Fibroblast of lung (primary cell): Measurements from ENCODE around the gene ZNF644. TPM values are rescaled to one million over a fixed set of nuclear protein-coding genes. Genes with fewer than 3 reads are reported as not detected.

Experiments used
- DNase-seq, 2 donors: peaks; one replicate each; pipeline versions ENCODE4 v3.0.0 to v3.0.0-alpha.2; 2010; ENCODE audit warnings: low read depth in 2 of 2
- H2AFZ ChIP-seq: 2 replicates; pipeline ENCODE4 v1.5.1; 2012; ENCODE audit warnings: low read length, control low read depth, inconsistent platforms
- H3K27ac ChIP-seq: 2 replicates; pipeline ENCODE4 v1.5.1; 2011; ENCODE audit warnings: low read length, control low read depth; ENCODE audit not compliant: insufficient read depth
- H3K27me3 ChIP-seq: 2 replicates; pipeline ENCODE4 v1.5.1; 2011; ENCODE audit warnings: mild to moderate bottlenecking, low read length; ENCODE audit not compliant: control insufficient read depth, insufficient read depth
- H3K36me3 ChIP-seq: 2 replicates; pipeline ENCODE4 v1.5.1; 2011; ENCODE audit warnings: low read length; ENCODE audit not compliant: control insufficient read depth, insufficient read depth
- H3K4me1 ChIP-seq: 2 replicates; pipeline ENCODE4 v1.5.1; 2011; ENCODE audit warnings: low read length; ENCODE audit not compliant: control insufficient read depth, insufficient read depth; ENCODE audit errors: extremely low read depth
- H3K4me2 ChIP-seq: 2 replicates; pipeline ENCODE4 v1.5.1; 2011; ENCODE audit warnings: low read length, control low read depth; ENCODE audit not compliant: insufficient read depth; ENCODE audit errors: extremely low read depth
- H3K4me3 ChIP-seq, 4 experiments: fragments of 200-600 bp in 1 of 4; sonication (generic) in 1 of 4; replicated peaks in 1 of 4; 2 replicates each; pipeline ENCODE4 v1.5.1; 2011 to 2016; ENCODE audit warnings: low read length in 4 of 4, low read depth in 3 of 4, mild to moderate bottlenecking in 3 of 4, control low read depth in 2 of 4, inconsistent platforms in 1 of 4, mixed read lengths in 1 of 4; ENCODE audit not compliant: insufficient read depth in 1 of 4; ENCODE audit errors: control extremely low read depth in 1 of 4
- H3K79me2 ChIP-seq: 2 replicates; pipeline ENCODE4 v1.5.1; 2012; ENCODE audit warnings: mild to moderate bottlenecking, low read length, inconsistent platforms; ENCODE audit not compliant: control insufficient read depth, insufficient read depth
- H3K9ac ChIP-seq: 2 replicates; pipeline ENCODE4 v1.5.1; 2011; ENCODE audit warnings: mild to moderate bottlenecking, low read length, control low read depth; ENCODE audit not compliant: insufficient read depth
- H3K9me3 ChIP-seq: 2 replicates; pipeline ENCODE4 v1.5.1; 2012; ENCODE audit warnings: low read depth, low read length; ENCODE audit not compliant: control insufficient read depth, insufficient read depth
- H4K20me1 ChIP-seq: 2 replicates; pipeline ENCODE4 v1.5.1; 2011; ENCODE audit warnings: low read length; ENCODE audit not compliant: control insufficient read depth, insufficient read depth; ENCODE audit errors: extremely low read depth
- EZH2 ChIP-seq: IDR thresholded peaks from 2 replicates; pipeline ENCODE4 v1.5.1; 2012; ENCODE audit warnings: low read length, control low read depth, mild to moderate bottlenecking; ENCODE audit errors: missing control alignments
- polyA plus RNA-seq, 2 donors: library from polyadenylated mRNA; depleted of rRNA in 1 of 2; stranded (reverse) in 1 of 2; unstranded in 1 of 2; fragments of >200 nt; gene quantifications; 2 replicates each; pipeline ENCODE4 v1.2.1, GENCODE V29; 2011 to 2012; ENCODE audit warnings: missing spikeins in 1 of 2
- total RNA-seq: library from RNA; depleted of rRNA; stranded (reverse); fragments of >200 nt; gene quantifications from 2 replicates; pipeline ENCODE4 v1.2.1, GENCODE V29; 2014
- TF ChIP-seq, protein P1 (sequence below), 2 donors: IDR thresholded peaks in 1 of 2; conservative IDR thresholded peaks in 1 of 2; 1 replicate in 1 of 2; 2 replicates in 1 of 2; pipeline ENCODE4 v1.5.1; 2011 to 2012; ENCODE audit warnings: low read length in 2 of 2, control low read depth in 1 of 2, inconsistent platforms in 1 of 2, low read depth in 1 of 2, mild to moderate bottlenecking in 1 of 2

The ZNF644 gene
- total and polyA plus RNA-seq, 2 donors (not counting 1 experiment from before 2014, with no cell fraction given), result 25.6 to 56.8 TPM

DNA sequence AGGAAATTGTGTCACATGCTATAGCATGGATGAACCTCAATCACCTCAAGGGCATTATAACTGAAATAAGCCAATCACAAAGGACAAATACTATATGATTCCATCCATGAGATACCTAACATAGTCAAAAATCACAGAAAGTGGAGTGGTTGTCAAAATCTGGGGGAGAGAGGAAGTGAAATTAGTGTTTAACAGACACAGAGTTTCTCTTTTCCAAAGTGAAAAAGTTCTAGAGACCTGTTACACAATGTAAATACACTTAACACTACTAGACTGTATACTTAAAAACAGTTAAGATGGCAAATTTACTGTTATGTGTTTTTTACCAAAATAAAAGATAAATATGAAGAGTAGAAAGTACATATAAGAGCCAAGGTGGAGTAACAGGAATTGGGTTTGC lies 31.8 kb downstream of the ZNF644 start:
- Histone ChIP-seq H3K79me2 (peaks cover 88% of the 10 kb centered on the region), H3K4me2 (no peak overlapping the region), H3K36me3 (no peaks in the 10 kb centered on the region), H3K27ac (no peak overlapping the region), H3K4me3 (no peak overlapping the region), H3K4me1 (no peaks in the 10 kb centered on the region), H2AFZ (no peak overlapping the region), H3K27me3 (no peaks in the 10 kb centered on the region), H3K9ac (no peak overlapping the region), H4K20me1 (peaks cover 6% of the 10 kb centered on the region), H3K9me3 (no peaks in the 10 kb centered on the region)
- no peak for DNase-seq
- TF ChIP-seq, protein P1, sequence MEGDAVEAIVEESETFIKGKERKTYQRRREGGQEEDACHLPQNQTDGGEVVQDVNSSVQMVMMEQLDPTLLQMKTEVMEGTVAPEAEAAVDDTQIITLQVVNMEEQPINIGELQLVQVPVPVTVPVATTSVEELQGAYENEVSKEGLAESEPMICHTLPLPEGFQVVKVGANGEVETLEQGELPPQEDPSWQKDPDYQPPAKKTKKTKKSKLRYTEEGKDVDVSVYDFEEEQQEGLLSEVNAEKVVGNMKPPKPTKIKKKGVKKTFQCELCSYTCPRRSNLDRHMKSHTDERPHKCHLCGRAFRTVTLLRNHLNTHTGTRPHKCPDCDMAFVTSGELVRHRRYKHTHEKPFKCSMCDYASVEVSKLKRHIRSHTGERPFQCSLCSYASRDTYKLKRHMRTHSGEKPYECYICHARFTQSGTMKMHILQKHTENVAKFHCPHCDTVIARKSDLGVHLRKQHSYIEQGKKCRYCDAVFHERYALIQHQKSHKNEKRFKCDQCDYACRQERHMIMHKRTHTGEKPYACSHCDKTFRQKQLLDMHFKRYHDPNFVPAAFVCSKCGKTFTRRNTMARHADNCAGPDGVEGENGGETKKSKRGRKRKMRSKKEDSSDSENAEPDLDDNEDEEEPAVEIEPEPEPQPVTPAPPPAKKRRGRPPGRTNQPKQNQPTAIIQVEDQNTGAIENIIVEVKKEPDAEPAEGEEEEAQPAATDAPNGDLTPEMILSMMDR (conservative IDR thresholded peaks at IDR 0.05 in 1 of 2, IDR thresholded peaks at IDR 0.05 in 1 of 2; ENCODE audit: low read depth in 1 of 2, low read length in 2 of 2), result no peak
- TF ChIP-seq EZH2, result no peak

DNA sequence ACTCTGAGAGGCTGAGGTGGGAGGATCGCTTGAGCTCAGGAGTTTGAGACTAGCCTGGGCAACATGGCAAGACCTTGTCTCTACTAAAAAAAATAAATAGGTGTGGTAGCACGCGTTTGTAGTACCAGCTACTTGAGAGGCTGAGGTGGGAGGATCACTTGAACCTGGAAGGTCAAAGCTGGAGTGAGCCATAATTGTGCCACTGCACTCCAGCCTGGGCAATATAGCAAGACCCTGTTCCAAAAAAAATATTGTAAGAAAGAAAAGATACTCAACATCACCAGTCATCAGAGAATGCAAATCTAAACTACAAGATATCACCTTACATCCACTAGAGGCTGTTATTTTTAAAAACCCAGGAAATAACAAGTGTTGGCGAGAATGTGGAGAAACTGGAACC lies 32.5 kb downstream of the ZNF644 start:
- TF ChIP-seq EZH2, result no peak
- TF ChIP-seq, protein P1 (conservative IDR thresholded peaks at IDR 0.05 in 1 of 2, IDR thresholded peaks at IDR 0.05 in 1 of 2; ENCODE audit: low read depth in 1 of 2, low read length in 2 of 2), result no peak
- no peak overlapping the region for H2AFZ ChIP-seq
- no peak overlapping the region for H3K9ac ChIP-seq
- no peak overlapping the region for H3K4me3 ChIP-seq
- no peak for DNase-seq
- H3K4me1 ChIP-seq, result no peaks in the 10 kb centered on the region
- no peak overlapping the region for H3K27ac ChIP-seq
- no peak overlapping the region for H3K4me2 ChIP-seq
- H3K9me3 ChIP-seq, result no peaks in the 10 kb centered on the region
- H4K20me1 ChIP-seq, result peaks cover 6% of the 10 kb centered on the region
- H3K79me2 ChIP-seq, result peaks cover 86% of the 10 kb centered on the region
- no peaks in the 10 kb centered on the region for H3K27me3 ChIP-seq
- H3K36me3 ChIP-seq, result no peaks in the 10 kb centered on the region

DNA sequence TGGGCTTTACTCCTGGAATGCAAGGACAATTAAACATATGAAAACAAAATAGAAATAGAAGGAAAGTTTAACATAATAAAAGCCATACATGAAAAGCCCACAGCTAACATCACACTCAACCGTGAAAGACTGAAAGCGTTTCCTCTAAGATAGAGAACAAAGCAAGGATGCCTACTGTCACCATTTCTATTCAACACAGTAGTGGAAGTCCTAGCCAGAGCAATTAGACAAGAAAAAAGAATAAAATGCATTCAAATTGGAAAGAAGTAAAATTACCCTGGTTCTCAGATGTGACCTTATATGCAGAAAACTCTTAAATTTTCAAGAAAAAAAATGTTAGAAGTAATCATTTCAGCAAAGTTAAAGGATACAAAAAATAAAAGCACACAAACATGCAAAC lies 34.0 kb downstream of the ZNF644 start:
- Histone ChIP-seq H4K20me1 (peaks cover 6% of the 10 kb centered on the region), H3K27me3 (no peaks in the 10 kb centered on the region)

More for the DNA sequence above, 34.0 kb downstream of the ZNF644 start:
- no peak for DNase-seq
- no peak for TF ChIP-seq EZH2
- TF ChIP-seq, protein P1 (conservative IDR thresholded peaks at IDR 0.05 in 1 of 2, IDR thresholded peaks at IDR 0.05 in 1 of 2; ENCODE audit: low read depth in 1 of 2, low read length in 2 of 2), result no peak
- no peaks in the 10 kb centered on the region for H3K4me1 ChIP-seq
- no peak overlapping the region for H3K9ac ChIP-seq
- H3K79me2 ChIP-seq, result peaks cover 83% of the 10 kb centered on the region
- H2AFZ ChIP-seq, result no peak overlapping the region
- H3K36me3 ChIP-seq, result no peaks in the 10 kb centered on the region
- no peak overlapping the region for H3K4me3 ChIP-seq
- H3K27ac ChIP-seq, result no peak overlapping the region
- H3K4me2 ChIP-seq, result no peak overlapping the region
- no peaks in the 10 kb centered on the region for H3K9me3 ChIP-seq
